ENCODE data around the gene TBC1D4.

TBC1D4 gene

GRCh38 chr13:75486146-75487062, 4.4 kb upstream of the TBC1D4 start:
- H3K4me3 ChIP-seq (ENCODE audit: low read length): no peak overlapping the region
- TF ChIP-seq, protein P1, sequence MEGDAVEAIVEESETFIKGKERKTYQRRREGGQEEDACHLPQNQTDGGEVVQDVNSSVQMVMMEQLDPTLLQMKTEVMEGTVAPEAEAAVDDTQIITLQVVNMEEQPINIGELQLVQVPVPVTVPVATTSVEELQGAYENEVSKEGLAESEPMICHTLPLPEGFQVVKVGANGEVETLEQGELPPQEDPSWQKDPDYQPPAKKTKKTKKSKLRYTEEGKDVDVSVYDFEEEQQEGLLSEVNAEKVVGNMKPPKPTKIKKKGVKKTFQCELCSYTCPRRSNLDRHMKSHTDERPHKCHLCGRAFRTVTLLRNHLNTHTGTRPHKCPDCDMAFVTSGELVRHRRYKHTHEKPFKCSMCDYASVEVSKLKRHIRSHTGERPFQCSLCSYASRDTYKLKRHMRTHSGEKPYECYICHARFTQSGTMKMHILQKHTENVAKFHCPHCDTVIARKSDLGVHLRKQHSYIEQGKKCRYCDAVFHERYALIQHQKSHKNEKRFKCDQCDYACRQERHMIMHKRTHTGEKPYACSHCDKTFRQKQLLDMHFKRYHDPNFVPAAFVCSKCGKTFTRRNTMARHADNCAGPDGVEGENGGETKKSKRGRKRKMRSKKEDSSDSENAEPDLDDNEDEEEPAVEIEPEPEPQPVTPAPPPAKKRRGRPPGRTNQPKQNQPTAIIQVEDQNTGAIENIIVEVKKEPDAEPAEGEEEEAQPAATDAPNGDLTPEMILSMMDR (IDR thresholded peaks at IDR 0.05; ENCODE audit: insufficient read depth, low read depth, low read length, missing control alignments): no peak
- no peak for DNase-seq (ENCODE audit: low read depth)

DNA sequence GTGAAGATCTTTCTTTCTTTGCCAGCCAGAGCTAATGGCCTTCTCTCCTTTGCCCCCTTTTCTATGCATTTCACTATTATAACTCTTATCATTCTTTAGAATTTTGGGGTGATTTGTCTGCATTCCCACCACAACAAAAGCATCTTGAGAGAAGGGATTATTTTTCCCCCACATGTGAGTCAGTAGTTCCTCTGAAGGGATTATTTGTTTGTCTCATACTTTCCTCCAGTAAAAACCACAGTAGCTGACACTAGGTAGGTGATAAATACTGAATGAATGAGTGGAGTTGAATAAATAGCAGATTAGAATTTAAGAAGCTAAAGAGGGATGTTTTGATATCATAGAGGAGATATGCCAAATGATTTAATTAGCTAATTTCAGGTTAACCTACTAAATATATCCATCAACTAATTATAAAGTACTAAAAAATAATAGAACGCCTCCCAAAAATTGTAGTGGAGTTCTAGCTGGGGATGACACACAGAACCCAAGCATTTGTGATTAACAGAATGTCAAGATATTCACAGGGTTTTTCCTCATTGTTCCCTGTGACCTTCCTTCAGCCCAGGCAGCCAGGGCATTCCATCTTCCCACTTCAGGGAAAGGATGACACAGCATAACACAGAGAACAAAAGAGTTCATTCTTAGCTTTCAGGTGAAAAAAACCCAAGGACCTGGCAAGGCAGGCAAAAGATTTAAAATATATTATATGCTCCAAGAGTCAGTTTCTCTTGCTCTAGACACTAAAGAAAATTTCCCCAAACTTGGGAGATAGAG, 3.5 kb upstream of the TBC1D4 start:
- peak; percentile 17 for DNase-seq (ENCODE audit: low read depth)
- TF ChIP-seq, protein P1 (IDR thresholded peaks at IDR 0.05; ENCODE audit: insufficient read depth, low read depth, low read length, missing control alignments): no peak
- H3K4me3 ChIP-seq (ENCODE audit: low read length): no peak overlapping the region

- peak overlapping the region; percentile 69 for H3K4me3 ChIP-seq (ENCODE audit: low read length)
- TF ChIP-seq, protein P1 (IDR thresholded peaks at IDR 0.05; ENCODE audit: insufficient read depth, low read depth, low read length, missing control alignments): no peak
- DNase-seq (ENCODE audit: low read depth): no peak
Measured at GRCh38 chr13:75482820-75483079, 781 bp upstream of the TBC1D4 start.

DNA sequence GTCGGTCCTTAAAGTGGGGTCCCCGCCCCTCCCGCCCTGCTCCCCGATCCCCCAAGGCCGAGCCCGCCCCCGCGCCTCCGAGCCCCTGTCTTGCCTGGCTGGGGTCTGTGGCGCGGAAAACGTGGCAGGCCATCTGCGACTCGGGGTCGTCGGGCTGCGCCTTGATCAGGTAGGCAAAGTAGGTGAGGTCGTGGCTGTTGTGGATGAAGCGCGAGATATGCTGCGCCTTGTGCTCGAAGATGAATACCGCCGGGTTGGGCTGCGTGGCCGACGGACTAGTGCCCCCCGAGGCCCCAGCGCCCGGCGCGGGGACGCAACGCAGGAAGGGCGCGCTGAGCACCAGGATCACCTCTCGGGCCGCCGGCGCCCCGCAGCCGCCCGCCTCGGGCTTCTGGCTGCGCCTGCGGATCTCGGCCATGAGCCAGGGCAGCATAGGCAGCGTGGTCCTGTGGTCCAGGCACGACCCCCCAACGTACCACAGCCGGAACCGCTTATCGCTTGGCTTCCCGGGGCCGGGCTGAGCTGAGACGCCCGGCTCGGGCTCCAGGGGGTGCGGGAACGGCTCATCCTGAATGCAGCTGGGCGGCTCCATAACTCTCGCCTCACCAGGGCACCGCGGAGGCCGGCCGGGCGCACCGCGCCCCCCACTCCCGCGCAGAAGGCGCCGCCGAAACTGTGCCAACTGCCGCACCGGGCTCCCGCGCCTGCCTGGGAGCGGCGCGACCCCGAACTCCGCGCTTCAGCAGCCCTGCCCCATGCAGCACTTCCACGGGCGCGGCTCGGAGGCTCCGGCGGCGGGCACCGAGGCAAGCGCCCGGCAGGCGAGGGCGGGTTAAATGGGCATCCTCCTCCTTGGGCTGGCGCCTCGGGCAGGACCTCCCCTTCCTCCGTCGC, 546 bp downstream of the TBC1D4 start:
- peak overlapping the region; percentile 69 for H3K4me3 ChIP-seq (ENCODE audit: low read length)
- TF ChIP-seq, protein P1 (IDR thresholded peaks at IDR 0.05; ENCODE audit: insufficient read depth, low read depth, low read length, missing control alignments): no peak
- peak; percentile 47 for DNase-seq (ENCODE audit: low read depth)

DNA sequence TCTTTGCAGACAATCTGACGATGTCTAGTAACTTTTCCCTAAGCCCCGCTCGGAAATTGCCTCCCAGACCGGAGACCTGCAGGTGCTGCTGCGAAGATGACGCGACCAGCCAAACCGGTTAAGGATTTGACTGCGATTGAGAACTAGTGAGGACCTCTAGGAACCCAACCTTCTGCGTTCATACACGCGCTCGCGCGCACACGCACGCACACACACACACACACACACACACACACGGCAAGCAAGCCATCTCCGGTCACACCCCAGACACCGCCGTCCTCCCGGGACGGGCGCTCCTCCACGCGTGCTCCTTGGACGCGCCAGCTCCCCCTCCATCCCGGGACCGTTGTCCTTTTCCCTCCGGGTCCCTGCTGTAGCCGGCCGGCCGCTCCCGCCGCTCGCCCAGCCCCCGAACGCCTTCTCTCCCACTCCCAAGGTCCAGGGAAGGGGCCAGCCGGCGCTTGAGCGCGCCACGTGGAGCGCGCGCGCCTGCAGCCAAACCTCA, 1.2 kb downstream of the TBC1D4 start:
- peak overlapping the region; percentile 69 for H3K4me3 ChIP-seq (ENCODE audit: low read length)
- TF ChIP-seq, protein P1 (IDR thresholded peaks at IDR 0.05; ENCODE audit: insufficient read depth, low read depth, low read length, missing control alignments): no peak
- DNase-seq (ENCODE audit: low read depth): peak; percentile 94

GRCh38 chr13:75479102-75479740, 2.7 kb downstream of the TBC1D4 start:
- TF ChIP-seq, protein P1 (IDR thresholded peaks at IDR 0.05; ENCODE audit: insufficient read depth, low read depth, low read length, missing control alignments): no peak
- DNase-seq (ENCODE audit: low read depth): no peak
- no peak overlapping the region for H3K4me3 ChIP-seq (ENCODE audit: low read length)
